Ureter (tissue), 1 donor: ENCODE results near the gene ANP32D. TPM values are rescaled to one million over a fixed set of nuclear protein-coding genes. Genes with fewer than 3 reads are reported as not detected.
"Not testable (repeated sequence)": the region's sequence is repeated elsewhere in the genome, so short reads cannot be mapped to it uniquely, and the experiment has no call there.

Experiments used
- DNase-seq: peaks from one replicate; pipeline ENCODE4 v3.0.0-alpha.2; 2020; ENCODE audit warnings: low spot score
- total RNA-seq: library from RNA; stranded (reverse); gene quantifications from one replicate; pipeline ENCODE4 v1.2.4, GENCODE V29; 2023
- donor health status: DM: yes; HTN: yes; CAD: no.

ANP32D gene
- total RNA-seq, 1 donor from 2014 or later, result not detected

DNA sequence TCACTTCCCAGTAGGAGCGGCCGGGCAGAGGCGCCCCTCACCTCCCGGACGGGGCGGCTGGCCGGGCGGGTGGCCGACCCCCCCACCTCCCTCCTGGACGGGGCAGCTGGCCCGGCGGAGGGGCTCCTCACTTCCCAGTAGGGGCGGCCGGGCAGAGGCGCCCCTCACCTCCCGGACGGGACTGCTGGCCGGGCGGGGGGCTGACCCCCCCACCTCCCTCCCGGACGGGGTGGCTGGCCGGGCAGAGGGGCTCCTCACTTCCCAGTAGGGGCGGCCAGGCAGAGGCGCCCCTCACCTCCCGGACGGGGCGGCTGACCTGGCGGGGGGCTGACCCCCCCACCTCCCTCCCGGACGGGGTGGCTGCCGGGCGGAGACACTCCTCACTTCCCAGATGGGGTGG, 27.9 kb downstream of the ANP32D start:
- not testable (repeated sequence) for DNase-seq

DNA sequence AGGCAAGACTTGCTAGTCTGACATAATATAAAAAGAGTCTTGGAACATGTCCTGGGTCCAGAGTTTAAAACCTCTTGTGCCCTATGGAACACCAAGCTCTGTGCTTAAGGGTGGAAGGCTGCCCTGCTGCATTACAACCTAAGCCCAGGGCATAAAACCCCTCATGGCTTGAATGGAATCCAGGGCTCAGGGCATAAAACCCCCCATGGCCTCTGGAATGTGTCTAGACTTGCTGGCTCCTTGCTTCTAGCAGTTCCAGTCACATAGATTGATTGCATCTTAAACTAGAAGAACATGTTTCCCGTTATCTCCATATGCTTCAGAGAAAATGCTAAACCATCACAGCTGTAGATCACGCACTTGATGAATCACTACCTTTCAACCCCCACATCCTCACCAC, 34.5 kb downstream of the ANP32D start:
- not testable (repeated sequence) for DNase-seq

DNA sequence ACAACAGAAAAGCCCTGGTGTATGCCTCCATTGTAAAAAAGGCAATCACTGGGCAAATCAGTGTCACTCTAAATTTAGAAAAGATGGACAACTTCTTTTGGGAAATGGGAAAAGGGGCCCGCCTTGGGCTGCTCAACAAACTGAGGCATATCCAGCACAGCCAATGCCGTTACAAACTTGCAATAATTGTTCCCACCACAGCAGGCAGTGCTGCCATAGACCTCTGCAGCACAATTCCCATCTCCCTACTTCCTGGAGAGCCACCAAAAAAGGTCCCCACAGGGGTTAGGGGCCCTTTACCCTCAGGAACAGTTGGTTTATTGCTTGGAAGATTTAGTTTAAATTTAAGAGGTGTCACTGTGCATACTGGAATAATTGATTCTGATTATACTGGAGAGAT, 36.6 kb downstream of the ANP32D start:
- DNase-seq, result no peak

DNA sequence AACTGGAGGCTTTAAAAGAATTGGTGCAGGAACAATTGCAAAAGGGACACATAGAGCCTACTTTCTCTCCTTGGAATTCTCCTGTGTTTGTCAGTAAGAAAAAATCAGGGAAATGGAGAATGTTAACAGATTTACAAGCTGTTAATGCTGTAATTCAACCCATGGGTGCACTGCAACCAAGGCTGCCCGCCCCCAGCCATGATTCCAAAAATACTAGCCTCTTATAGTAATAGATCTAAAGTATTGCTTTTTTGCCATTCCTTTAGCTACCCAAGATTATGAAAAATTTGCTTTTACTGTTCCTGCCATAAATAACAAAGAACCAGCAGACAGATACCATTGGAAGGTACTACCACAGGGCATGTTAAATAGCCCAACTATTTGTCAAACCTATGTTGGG, 37.8 kb downstream of the ANP32D start:
- DNase-seq, result no peak

DNA sequence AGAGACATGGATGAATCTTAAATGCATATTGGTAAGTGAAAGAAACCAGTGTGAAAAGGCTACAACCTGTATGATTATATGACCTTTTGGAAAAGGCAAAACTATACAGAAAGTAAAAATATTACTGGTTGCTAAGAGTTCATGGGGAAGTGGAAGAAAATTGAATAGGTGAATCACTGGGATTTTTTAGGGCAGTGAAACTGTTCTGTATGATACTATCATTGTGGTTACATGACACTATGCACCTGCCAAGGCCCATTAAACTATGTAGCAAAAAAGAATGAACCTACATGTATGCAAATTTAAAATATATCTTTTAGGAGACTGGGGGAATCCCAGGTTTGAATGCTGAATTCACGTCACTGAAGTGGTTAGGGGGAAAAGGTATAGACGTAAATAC, 40.5 kb downstream of the ANP32D start:
- no peak for DNase-seq

DNA sequence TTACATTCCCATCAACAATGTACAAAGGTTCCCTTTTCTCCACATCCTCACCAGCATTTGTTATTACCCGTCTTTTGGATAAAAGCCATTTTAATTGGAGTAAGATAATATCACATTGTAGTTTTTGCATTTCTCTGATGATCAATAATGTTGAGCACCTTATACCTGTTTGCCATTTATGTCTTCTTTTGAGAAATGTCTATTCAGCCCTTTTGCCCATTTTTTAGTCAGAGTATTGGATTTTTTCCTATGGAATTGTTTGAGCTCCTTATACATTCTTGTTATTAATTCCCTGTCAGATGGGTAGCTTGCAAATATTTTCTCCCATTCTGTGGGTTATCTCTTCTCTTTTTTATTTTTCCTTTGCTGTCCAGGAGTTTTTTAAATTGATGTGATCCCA, 42.4 kb downstream of the ANP32D start:
- no peak for DNase-seq

DNA sequence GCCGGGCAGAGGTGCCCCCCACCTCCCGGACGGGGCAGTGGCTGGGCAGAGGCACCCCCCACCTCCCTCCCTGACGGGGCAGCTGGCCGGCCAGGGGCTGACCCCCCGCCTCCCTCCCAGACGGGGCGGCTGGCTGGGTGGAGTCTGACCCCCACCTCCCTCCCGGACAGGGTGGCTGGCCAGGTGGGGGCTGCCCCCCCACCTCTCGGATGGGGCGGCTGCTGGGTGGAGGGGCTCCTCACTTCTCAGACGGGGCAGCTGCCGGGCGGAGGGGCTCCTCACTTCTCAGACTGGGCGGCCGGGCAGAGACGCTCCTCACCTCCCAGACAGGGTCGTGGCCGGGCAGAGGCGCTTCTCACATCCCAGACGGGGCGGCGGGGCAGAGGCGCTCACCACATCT, 48.0 kb downstream of the ANP32D start:
- DNase-seq, result not testable (repeated sequence)

Other genes starting within 250 kb of the ANP32D start
- 35.3 TPM for gene ZNF641, start 121.6 kb upstream of the ANP32D start, total RNA-seq
- gene C12orf54, start 9.9 kb downstream of the ANP32D start, total RNA-seq, result 1.5 TPM
- gene OR8S1, start 53.1 kb downstream of the ANP32D start, total RNA-seq, result not detected
- not detected for gene LALBA, start 97.5 kb downstream of the ANP32D start, total RNA-seq
- 34.0 TPM for gene KANSL2, start 209.7 kb downstream of the ANP32D start, total RNA-seq
- 44.3 TPM for gene CCNT1, start 244.1 kb downstream of the ANP32D start, total RNA-seq